ENCODE results near the gene HNRNPUL1.
"Not testable (repeated sequence)": the region's sequence is repeated elsewhere in the genome, so short reads cannot be mapped to it uniquely, and the experiment has no call there.

Gene HNRNPUL1

DNA sequence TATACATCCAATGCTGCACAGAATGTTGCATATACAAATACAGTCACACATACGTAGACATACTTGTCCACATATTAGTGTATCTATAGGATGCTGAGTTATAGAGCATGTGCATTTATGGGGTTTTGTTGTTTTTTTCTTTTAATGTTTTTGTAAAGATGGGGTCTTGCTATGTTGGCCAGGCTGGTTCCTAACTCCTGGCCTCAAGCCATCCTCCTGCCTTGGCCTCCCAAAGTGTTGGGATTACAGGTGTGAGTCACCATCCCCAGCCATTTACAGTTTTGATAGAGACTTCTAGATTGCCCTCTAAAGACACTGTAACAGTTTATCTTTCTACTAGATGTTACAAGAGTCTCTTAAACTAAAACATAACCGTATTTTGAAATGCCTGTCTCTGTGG is 14.3 kb downstream of the HNRNPUL1 start:
- DNase-seq = no peak

DNA sequence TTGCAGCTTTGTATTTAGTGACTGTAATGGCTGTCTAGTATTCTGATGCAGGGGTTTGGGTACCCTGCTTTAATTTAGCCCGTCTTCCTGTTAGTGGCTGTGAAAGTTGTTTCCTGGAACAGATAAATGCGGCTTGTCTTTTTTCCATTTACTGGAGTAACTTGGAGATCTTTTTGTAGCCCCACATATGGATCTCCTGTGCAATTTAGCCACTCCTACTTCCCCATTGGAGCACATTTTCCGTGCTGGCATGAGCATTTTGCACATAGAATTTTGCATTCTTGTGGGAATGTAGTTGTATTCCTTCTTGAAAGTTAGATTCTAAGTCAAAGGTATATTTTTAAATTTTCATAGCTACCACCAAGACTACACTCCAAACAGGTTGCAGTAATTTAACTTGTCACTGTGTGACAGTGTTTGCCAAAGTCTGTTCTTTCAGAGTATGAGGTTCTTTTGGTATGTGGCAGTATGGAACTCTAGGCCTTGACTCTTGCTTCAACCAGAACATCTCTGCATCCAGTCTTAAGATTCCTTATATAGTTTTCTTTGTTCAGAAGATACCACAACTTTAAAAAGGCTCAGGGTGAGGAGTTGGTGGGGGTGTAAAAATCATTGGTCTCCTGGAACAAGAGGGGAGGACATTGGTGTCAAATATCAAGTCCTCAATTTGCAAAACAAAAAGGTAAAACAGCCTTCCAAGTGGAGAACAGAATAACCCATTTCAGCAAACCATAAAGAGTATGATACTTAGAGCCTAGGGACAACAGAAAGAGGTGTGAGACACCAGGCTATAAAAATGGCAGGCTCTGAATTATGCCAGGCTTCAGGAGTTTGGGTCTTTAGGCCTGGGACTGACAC is 24.7 kb downstream of the HNRNPUL1 start:
- no peak for DNase-seq

DNA sequence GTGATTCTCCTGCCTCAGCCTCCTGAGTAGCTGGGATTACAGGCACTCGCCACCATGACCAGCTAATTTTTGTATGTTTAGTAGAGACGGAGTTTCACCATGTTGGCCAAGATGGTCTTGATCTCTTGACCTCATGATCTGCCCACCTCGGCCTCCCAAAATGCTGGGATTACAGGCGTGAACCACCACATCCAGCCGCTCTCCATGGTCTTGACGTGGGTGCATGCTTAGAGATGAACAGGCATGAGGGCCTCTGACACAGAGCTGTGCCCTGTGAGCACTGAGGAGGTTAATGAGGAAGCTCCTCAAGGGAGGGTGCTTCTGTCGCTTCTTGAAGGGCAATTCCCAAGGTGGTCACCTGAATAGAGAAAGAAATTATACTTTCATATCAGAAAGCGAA is 25.6 kb downstream of the HNRNPUL1 start:
- not testable (repeated sequence) for DNase-seq

DNA sequence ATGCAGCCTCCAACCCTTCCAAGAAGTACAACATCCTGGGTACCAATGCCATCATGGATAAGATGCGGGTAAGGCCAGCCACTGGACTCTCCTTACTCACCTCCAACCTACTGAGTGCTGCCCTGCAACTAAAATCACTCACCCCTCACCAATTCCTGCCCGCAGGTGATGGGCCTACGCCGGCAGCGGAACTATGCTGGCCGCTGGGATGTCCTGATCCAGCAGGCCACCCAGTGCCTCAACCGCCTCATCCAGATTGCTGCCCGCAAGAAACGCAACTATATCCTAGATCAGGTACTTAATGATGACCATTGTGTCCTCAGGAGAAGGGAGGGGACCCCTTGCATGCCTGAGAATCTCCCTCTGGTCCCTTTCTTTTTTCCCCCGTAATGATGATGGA is 30.2 kb downstream of the HNRNPUL1 start:
- no peak for DNase-seq

DNA sequence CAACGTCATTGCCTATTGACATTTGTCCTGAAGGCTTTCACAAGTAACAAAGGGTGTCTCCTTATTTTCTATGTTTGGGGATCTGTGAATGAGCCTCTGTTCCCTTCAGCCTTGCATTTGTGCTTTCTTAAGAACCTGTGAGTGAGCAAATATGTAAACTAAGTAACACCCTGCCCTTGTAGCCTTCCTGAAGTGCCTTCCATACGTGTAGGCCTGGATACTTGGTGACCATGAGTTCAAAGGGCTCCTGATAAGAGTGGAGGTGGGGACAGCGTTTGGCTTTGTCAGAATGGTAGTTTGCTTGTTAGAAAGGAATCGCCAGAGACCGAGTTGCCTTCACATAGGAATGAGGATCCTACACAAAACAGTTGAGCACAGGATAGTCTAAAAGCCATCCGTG is 31.3 kb downstream of the HNRNPUL1 start:
- no peak for DNase-seq

DNA sequence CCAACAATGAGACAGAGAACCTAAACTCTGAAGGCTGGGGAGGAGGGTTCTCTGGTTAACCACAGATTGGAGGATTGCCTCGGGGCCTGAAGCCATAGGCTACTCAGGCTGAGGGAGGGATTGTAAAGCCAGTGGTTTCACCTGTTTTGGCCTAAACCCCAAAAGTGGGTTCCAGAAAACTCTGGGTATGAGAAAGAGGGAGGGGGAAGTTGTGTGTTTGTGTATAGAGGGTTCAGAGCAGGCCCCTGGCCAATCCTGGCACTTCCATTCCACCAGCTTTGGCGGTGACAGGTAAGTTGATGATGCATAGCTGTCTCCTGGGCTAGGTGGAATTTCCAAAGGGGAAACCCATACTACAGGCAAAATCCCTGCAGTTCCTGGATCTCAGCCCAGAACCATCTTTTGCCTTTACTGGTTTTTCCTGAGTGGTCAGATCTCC is 32.3 kb downstream of the HNRNPUL1 start:
- DNase-seq = no peak

DNA sequence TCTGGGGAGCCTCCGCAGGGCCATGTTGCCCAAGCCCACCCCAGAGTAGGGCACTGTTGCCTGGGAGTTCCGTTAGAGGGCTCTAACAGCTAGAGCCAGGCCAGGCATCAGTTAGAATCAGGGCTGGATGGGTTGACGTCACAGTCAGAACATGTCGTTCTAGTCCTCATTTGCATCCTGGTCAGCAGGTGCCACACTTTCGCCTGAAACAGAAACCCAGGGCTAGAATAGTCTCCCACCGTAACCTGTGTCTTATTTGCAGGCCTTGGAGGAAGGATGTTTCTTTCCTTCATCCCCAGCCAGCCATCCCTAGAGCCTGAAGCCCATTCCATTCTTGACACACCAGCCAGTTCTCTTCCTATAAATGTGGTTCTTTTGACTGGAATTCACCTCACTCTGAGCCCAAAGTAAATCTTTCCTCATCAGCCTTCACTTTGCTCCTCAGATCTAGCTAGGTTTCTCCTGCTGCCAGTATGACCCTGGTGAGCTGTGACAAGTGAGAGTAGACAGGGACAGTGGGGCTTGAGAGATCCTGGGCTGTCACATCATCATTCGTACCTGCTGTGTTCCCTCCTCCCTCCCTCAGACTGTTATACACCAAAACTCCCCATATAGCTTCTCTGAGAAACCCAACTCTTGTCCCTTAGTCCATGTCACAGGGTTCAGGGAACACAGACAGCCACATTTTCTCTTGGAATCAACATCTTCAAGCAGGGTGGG is 33.6 kb downstream of the HNRNPUL1 start:
- DNase-seq = no peak

DNA sequence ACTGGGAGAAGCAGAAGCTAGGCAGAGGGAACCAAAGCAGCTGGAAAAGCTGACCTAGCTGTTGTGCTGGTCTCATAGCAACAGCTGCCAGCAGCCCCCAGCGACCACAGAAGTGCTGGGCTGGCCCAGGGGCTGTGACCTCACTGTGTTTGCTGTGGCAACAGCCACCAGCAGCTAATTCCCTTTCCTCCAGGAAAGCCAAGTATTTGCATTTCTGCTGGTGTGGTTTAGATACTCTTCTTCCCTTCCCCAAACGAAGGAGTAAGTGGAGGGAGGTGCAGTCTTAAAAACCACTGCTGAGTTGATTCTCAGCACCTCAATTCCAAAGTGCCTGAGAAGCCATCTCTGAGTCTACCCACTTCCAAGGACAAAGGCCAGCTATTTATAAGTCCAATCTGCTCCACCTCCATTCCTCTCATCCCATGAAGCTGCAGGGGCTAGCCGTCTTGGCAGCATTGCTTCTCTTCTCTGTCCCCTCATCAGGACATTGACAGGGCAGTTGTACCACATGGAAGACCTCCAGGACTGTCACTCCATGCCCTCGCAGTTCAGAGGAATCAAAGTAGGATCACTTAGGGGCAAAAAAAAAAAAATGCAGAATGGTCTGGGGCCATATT is 34.3 kb downstream of the HNRNPUL1 start:
- DNase-seq = no peak

DNA sequence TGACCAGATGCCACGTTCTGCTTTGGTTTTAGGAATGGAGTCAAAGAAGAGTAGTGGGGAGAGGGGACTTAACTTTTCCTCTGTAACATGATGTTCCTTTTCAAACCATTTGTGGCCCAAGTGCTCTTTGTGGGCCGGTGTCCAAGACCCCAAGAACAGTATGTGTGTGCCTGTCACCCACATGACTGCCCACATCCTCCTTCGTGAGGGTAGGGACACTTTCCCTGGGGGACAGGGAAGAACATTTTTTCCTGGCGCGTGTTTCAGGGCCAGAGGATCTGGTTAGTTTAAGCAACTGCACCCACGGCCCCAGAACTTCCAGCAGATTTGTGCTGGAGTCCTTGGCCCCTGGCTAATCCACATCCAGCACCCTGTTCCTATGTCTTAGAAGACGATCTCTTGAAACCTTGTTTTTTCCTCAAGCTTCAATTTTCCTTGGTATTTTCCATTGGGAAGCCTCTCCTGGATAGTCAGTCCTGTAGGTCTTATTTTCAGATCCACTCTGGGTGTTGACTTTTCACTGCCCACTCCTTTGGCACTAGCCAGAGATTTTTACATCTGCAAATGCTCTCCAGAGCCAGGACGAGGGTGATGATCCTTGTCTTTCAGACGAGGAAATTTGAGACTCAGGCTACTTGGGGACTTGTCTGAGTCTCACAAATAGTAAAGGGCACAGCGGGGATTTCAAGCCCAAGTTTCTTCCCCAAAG is 35.0 kb downstream of the HNRNPUL1 start:
- DNase-seq = no peak

DNA sequence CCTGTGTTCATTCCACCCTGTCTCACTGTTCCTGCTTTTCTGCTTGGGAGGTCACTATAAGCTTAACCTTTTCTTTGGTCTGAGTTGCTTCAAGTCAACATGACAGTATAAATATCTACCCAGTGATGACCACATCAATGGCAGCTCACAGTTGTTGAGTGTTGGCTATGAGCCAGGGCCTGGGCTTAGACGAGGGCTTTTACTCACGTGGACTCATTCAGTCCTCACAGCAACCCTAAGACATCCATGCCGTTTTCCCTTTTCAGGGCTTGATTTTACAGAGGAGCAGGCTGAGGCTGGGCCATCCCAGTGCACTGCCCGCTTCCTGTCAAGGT is 35.5 kb downstream of the HNRNPUL1 start:
- DNase-seq = peak; percentile 20

DNA sequence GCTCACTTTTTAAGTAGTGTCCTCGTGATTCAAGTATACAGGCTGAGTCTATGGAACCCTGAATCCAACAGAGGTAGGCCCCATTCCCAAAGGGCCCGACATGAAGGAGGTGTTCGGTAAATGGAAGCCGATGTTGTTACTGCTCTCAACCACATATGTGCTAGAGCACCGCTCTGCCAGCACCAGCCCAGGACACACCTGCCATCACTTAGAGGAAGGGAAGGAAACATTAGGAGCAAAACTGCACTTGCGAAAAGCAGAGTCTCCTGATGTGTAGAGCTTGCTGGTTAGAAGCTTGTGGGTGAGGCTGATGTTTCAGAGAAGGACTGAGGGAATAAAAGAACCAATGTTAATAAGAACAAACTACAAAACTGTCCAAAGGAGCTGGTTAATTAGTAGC is 36.4 kb downstream of the HNRNPUL1 start:
- no peak for DNase-seq

DNA sequence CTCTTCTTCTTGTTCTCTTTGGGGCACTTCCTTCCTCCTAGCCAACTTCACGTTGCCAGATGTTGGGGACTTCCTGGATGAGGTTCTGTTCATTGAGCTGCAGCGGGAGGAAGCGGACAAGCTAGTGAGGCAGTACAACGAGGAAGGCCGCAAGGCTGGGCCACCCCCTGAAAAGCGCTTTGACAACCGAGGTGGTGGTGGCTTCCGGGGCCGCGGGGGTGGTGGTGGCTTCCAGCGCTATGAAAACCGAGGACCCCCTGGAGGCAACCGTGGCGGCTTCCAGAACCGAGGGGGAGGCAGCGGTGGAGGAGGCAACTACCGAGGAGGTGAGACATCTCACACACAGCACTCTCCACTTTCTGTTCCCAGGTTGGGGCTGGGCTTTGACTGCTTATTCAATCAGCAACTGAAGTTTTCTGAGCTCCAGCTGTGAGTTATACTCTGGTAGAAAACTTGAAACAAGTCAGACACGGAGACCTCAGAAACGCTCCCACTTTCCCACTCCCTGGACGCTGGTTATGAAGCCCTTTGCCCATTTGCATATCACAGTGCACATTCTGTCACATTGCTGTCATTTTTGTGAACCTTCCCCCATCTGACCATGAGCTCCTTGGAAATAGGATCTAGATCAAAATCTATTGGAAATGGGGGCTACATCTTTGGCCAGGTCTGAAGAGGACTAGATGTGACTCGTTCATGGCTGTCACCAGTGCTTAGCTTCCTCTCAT is 38.6 kb downstream of the HNRNPUL1 start:
- DNase-seq = no peak

DNA sequence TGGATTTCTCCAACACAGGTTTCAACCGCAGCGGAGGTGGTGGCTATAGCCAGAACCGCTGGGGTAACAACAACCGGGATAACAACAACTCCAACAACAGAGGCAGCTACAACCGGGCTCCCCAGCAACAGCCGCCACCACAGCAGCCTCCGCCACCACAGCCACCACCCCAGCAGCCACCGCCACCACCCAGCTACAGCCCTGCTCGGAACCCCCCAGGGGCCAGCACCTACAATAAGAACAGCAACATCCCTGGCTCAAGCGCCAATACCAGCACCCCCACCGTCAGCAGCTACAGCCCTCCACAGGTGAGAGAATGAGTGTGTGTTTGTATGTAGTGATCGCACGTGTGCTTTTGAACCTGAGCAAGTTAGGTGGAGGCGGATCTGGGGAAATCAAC is 39.8 kb downstream of the HNRNPUL1 start:
- DNase-seq = no peak

DNA sequence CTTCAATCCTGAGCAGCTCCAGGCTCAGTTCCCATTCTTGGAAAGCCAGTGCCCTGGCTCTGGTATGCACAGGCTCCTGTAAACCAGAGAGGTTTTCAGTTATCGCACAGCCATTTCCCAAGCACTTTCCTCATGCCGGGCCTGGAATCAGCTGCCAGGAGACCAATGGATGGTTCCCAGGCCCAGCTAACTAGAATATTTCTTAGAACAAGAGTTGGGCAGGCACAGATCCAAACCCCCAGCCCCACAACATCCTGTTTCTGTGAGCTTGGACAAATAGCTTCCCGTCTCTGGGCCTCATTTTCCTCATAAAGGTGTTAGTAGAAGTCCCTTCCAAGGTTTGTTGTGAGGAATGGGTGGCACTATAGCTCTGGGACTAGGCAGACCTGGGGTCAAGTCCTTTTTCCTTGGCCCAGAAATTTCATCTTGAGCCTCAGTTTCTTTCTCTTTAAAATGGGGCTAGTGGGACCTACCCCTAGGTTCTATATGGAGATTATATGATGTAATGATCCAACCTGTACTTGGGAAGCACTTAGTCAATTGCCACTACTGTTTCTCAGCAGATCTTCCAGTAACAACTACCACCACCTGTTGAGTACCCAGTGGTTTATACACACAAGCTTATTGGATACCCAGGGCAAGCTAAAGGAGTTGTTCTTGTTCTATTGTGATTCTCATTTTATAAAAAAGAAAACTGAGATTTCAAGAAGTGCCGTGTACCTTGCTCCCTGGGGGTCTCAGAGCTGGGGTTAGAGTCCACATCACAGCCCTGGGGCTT is 40.7 kb downstream of the HNRNPUL1 start:
- no peak for DNase-seq

DNA sequence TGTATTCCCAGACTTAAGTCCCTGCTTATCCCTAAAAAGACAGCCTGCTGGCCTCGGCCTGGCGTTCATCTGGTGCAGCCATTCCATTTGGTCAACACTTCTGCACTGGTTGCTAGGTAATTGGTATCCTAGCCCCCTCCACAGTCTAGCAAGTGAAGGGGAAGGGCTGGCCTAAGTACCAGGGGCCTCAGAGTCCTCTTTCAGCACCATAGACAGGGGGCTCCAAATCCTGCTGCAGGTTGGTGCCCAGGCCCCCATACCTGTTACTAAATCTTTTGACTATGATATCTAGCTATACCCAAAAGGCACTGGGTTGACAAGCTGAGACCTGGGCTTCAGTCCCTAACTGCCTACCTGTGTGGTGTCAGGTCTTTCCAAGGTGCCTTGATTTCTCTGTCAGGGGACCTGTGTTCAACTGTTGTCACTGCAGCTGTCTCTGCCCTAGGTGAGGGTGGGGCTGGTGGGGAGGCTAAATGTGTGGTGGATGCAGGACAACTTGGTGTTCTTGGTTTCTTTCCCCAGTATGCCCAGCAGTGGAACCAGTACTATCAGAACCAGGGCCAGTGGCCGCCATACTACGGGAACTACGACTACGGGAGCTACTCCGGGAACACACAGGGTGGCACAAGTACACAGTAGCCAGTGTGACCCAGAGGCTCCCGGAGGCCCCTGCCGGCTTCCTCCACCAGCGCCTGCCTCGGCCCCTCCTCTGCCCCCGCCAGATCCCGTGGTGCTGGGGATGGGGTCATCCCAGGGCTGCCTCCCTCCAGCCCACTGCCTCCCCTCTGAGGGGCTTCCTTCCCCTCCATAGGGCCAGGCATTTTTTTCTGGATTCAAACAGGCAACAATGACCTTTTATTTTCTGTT is 42.0 kb downstream of the HNRNPUL1 start:
- DNase-seq = no peak

DNA sequence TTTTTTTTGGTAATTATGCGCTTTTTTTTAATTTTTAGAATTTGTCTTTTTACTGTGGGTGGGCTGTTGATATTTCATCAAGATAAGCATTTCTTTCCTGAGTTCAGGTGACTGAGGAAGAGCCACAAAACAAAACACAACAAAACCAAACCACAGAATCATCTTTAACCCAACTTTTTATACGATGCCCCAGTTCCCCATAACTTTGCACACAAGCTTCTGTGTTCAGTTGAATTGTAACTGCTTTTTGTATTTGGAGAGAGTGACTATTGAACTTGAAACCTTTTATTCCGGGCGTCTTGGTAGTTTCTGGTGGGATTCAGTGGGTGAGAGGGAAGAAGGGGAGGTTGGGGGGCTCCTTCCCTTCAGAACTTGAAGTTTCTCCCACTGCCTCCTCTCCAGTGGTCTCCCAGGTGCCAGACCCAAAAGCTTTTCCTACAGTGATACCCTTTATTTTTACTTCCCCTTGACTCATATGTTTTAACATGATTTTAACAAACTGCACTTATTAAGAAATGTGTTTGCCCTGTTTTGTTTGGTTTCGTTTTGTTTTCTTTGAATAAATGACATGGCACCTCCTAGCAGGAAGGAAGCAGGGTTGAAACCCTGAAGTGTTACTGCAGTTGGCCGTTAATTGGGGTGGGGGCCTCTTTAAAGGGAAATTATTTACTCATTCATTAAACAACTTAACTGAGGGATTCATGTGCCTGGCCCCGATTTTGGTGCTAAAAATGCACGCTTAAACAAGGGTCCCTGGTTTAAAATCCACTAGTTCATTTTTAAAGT is 43.1 kb downstream of the HNRNPUL1 start:
- no peak for DNase-seq

DNA sequence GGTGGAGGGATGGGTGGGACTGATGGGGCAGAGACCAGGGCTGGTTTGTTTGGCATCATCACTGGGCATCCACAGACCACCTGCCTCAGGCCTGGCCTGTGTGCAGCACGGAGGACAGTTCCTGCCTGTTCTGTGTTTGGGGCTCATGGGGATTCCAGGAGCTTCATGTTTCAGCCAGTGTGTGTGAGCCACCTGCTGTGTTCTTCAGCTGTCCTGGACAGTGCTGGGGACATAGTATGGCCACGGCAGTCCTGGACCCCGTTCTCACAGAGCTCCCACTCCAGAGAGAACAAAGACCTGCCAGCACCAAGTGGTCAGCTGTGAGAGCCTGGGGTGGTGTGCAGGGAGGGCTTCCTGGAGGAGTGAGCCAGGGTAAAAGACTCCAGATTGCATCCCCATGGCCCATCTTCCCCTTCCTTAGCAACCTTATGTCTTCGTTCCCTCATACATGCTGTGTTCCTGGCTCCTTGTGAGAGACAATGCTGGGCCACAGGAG is 43.8 kb downstream of the HNRNPUL1 start:
- DNase-seq = no peak

DNA sequence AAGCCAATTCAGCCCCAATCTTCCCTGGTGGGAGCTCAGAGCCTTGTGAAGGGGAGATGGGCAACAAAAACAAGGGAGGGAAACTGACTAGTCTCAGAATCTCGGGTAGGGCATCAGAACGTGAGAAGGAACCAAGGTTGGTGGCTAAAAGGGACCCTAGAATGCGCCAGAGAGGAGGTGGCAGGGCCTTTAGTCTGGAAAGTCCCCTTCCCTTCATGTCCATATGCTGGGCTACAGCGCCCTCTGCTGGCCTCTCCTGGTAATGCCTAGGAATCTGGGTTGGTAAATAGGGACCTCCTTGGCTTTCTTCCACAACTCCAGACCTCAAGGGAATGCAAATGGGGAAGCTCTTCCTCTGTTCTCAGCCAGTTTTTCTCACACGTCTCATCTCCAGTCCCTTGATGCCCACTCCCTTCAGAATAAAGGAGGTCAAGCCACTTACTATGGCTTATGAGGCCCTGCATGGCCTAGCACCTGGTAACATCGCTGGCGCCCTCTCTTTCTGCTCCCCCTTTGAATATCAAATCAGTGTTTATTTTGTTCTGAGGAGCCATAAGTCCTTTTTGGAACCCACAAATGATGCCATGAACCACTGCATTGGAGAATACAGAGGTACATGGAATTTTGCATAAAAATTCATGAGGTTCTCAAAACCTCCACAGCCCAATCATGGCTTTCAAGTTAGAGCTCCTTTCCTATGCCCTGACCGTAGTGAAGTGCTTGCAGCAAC is 44.4 kb downstream of the HNRNPUL1 start:
- DNase-seq = peak; percentile 87

Measured in NCI-H69 (cell line).